Suppressor macrophage treated with lipopolysaccharide for 4 hours (primary cell): ENCODE results near the gene FGF18.
"Not testable (repeated sequence)": the region's sequence is repeated elsewhere in the genome, so short reads cannot be mapped to it uniquely, and the experiment has no call there.

ENCODE experiments used
- DNase-seq: peaks from one replicate; pipeline ENCODE4 v3.0.0-alpha.2; 2020

The FGF18 gene

GRCh38 chr5:171418982-171419687 is at the start of gene FGF18:
Gene FGF18 (plus strand): TSS chr5:171419647. CDS start chr5:171420200, 553 bp downstream.
- DNase-seq, result peak; percentile 15

- DNase-seq, result no peak
Measured at GRCh38 chr5:171369898-171370297, 49.5 kb upstream of the FGF18 start.

- not testable (repeated sequence) for DNase-seq
Measured at GRCh38 chr5:171370881-171371280, 48.6 kb upstream of the FGF18 start.

GRCh38 chr5:171371326-171371725 is 48.1 kb upstream of the FGF18 start:
- DNase-seq, result no peak

- DNase-seq, result no peak
Measured at GRCh38 chr5:171379961-171380360, 39.5 kb upstream of the FGF18 start.

- not testable (repeated sequence) for DNase-seq
Measured at GRCh38 chr5:171384416-171384815, 35.0 kb upstream of the FGF18 start.

GRCh38 chr5:171384999-171385398 is 34.4 kb upstream of the FGF18 start:
- peak; percentile 19 for DNase-seq

GRCh38 chr5:171386006-171386671 is 33.3 kb upstream of the FGF18 start:
- no peak for DNase-seq

GRCh38 chr5:171386861-171387344 is 32.5 kb upstream of the FGF18 start:
- DNase-seq, result peak; percentile 9

GRCh38 chr5:171387345-171387969 is 32.0 kb upstream of the FGF18 start, which contains the start of gene NPM1:
Gene NPM1 (plus strand): TSS chr5:171387849. CDS start chr5:171387949, 100 bp downstream.
- DNase-seq, result peak; percentile 98

- DNase-seq, result peak; percentile 73
Measured at GRCh38 chr5:171387970-171388815, 31.3 kb upstream of the FGF18 start.

GRCh38 chr5:171388816-171389168 is 30.7 kb upstream of the FGF18 start:
- no peak for DNase-seq

GRCh38 chr5:171390883-171391677 is 28.4 kb upstream of the FGF18 start:
- no peak for DNase-seq

GRCh38 chr5:171391996-171392577 is 27.4 kb upstream of the FGF18 start:
- DNase-seq, result no peak

GRCh38 chr5:171392585-171393159 is 26.8 kb upstream of the FGF18 start:
- DNase-seq, result no peak

GRCh38 chr5:171395042-171395441 is 24.4 kb upstream of the FGF18 start:
- no peak for DNase-seq

GRCh38 chr5:171396583-171396982 is 22.9 kb upstream of the FGF18 start:
- not testable (repeated sequence) for DNase-seq

GRCh38 chr5:171397190-171397589 is 22.3 kb upstream of the FGF18 start:
- no peak for DNase-seq

GRCh38 chr5:171397599-171397998 is 21.8 kb upstream of the FGF18 start:
- no peak for DNase-seq

- not testable (repeated sequence) for DNase-seq
Measured at GRCh38 chr5:171398660-171399059, 20.8 kb upstream of the FGF18 start.

- no peak for DNase-seq
Measured at GRCh38 chr5:171400169-171400568, 19.3 kb upstream of the FGF18 start.
